HTR-8/SVneo (cell line): Measurements from ENCODE around the gene PSORS1C1.

Experiments
- DNase-seq: peaks from one replicate; pipeline ENCODE4 v3.0.0; 2011; ENCODE audit warnings: low spot score, mixed read lengths; ENCODE audit not compliant: insufficient read length
- FAIRE-seq: peaks from 2 replicates; lab custom pipeline; 2011; peaks lifted over from hg19 to GRCh38; lab: Jason Lieb, UNC

PSORS1C1 gene

DNA sequence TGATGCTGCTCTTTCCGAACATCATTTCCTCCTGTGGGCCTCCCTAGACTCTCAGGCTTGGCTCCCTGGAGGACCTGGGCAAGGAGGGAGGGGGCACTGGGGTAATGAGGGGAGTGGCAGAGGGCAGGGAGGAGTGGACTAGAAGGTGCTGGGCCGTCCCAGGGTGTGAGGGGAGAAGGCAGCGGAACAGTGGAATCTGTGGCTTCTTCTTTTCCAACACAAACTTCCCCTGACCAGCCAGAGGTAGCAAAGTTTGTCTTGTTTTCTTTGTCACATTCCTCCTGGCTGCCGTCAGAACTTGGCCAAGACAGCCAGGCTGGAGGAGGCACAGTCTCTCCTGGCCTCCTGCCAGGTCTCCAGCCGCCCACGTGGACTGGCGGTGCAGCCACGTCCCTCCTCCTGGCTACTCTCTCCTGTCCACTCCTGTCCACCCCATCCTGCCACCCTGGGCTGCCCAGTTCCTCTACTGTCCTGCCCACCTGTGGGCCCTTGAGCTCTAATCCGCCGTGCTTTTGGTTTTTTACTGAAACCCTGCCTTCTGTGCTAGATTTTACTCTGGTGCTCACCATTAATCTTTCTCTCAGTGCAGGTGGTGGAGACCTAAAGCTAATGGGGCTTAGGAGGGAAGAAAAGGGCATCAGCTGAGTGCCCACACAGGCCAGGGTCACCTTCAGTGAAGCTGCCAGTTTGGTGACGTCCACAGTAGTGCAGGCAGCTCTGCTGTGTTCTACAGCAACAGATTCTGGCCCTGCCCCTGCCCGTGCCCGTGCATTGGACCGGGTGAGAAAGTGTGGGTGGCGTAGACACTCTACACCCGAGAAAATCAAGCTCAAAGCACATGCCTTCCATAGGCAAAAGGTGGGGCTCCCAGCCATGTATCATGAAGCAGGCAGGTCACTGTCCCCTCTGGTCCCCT, 8.4 kb downstream of the PSORS1C1 start:
- FAIRE-seq, result peak; percentile 97
- peak; percentile 92 for DNase-seq

DNA sequence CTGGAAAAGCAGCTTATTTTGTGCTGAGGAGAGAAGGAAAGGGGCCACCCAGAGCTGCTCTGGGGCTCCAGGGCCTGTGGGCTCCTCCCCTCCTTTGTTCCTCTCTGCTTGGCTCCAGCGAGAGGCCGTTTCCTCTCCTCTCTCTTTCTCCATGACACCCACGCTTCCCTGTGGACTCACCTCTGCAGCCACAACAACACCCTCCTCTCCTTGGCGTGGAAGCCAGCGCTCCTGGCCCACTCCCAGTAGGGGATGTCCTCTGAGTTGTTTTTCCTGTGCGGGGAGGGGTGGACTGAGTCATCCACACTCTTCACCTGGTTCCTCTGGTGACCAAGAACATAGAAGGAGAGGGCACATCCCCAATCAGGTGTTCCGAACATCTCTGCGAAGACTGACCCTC, 10.6 kb downstream of the PSORS1C1 start:
- DNase-seq (no peak), FAIRE-seq (no peak)

DNA sequence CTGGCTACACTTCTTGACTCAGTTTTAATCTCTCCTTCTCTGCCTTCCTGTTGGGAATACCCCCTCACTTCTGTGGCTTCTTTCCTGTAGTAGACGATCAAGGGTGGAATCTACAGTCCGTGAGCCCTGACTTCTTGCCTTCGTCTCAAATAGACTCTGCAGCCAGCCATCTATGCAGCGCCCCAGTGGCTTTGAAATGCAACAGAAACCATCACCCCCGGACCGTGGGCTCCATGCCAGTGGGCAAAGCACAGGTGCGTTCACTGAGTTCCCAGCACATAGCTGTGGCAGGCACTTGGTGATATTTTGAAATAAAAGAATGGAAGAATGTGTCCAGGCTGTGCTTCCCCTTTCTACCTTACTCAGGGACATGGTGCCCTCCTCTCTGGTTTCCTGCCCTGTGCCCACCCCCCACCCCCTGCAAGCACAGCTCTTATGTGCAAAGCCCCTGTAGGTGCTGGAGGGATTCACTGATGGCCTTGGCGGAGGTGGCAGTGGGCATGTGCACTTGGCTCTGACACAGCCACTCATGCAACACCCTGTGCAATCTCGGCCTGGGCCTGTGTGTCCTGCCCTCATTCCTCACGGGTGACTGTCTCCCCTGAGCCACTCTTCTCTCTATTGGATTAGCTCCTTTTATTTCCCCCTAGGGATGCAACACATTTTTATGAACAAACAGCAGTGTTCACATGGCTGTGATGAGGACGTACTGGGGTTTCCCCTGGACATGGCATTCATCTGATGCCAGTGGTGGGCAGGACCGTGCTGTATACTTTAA, 11.2 kb downstream of the PSORS1C1 start:
- FAIRE-seq (no peak), DNase-seq (no peak)

DNA sequence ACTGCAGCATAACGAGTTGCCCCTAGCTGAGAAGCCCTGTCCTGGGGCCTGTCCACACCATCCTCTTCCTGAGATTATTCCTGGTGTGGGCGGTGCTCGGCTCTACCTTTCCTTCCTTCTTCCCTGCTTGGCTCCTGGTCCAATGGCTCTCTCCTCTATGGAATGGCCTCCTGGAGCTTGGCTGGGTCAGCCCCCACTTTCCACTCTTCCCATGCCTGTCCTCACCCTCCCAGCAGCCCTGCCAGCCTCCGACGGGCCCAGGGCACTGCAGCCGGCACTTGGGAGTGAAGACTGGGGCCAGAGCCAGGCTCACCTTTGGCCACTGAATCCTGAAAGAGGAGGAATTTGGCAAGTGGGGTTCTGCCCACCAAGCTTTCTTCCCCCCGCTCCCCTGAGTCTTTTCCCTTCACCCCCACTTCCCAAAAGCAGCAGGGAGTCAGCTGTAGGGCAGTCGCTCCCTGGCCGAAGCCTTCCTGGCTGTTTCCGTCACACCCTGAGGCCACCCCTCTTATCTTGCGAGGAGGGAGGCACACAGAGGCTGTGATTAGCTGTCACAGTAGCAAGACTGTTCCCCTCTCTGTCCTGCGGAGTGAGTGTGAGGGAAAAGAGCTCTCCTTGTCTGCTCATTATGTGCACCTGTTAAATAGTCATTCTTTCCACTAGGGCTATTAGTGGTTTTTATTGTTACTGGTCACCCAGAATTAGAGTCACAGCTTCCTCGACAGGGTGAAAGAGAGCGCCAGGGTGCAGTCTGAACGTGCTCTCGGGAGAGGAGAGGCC, 12.0 kb downstream of the PSORS1C1 start:
- DNase-seq, result no peak

DNA sequence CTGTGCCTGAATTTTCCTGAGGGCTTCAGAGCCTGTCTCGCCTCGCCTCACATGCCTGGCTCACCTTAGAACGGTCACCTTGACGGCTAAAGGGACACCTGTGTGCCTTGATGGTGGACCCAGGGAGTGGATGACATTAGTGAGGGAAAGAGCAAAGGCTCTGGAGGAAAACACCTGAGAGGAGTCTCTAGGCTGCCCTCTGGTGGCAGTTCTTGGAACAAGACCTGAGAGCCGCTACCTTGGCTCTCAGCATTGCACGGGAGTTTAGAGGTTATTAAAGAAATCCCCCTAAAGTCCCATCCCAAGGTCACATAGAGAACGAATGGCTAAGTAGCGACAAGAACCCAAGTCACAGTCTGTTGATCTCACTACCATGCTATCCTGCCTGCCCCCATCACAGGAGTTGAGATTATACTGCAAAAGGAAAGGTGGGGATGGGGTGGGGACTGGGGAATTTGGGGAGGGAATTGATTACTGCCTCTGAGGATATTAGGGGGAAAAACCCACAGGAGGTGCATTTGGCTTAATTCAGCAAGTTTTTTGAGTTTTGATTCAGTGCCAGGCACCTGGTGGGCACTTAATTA, 13.6 kb downstream of the PSORS1C1 start:
- peak; percentile 64 for DNase-seq
- no peak for FAIRE-seq

More for the DNA sequence above, 12.0 kb downstream of the PSORS1C1 start:
- FAIRE-seq, result no peak

GRCh38 chr6:31129130-31129529, 14.5 kb downstream of the PSORS1C1 start:
- no peak for FAIRE-seq

GRCh38 chr6:31130751-31131150, 16.2 kb downstream of the PSORS1C1 start:
- DNase-seq (no peak), FAIRE-seq (no peak)

More at GRCh38 chr6:31129130-31129529, 14.5 kb downstream of the PSORS1C1 start:
- DNase-seq, result no peak

DNA sequence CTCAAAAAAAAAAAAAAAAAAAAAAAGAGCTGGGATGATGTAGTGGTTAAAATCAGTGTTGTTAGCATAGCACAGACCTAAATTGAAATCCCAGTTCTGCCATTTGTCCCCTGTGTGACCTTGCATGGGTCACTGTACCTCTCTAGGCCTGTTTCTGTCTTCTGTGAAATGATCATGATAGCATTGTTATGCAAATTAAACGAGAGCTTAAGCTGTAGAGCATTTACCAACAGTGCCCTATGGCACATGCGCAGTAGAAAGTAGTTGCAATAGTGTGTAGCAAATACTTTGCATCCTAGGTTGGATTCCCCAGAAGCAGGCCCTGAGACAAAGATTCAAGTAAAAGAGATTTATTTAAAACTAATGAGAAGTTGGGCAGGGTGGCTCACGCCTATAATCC, 17.0 kb downstream of the PSORS1C1 start:
- DNase-seq (no peak), FAIRE-seq (no peak)

DNA sequence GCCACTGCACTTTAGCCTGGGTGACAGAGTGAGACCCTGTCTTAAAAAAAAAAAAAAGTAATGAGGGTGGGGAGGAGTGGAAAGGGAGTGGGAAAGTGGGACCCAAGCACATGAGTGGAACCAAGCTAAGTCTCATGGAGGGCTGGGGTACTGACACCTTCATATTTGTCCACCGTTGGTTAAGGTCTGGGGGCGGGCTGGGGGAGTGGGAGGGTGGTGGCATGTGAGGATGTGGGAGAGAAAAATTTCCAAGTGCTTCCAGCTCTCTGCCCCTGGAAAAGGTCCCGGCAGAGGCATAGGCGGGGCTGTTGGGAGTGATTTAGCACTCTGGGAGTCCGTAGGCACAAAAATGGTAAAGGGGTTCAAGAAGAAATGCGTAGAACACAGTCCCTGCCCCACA, 18.2 kb downstream of the PSORS1C1 start:
- no peak for FAIRE-seq
- no peak for DNase-seq

- no peak for FAIRE-seq
- no peak for DNase-seq
Observed at GRCh38 chr6:31135710-31136109, 21.1 kb downstream of the PSORS1C1 start.

- no peak for DNase-seq
- FAIRE-seq, result no peak
Observed at GRCh38 chr6:31138982-31139381, 24.4 kb downstream of the PSORS1C1 start, which contains the start of gene PSORS1C2. Gene PSORS1C2 (minus strand): TSS chr6:31139066. CDS start chr6:31139026, 40 bp downstream.

GRCh38 chr6:31139599-31139998, 25.0 kb downstream of the PSORS1C1 start:
- no peak for FAIRE-seq
- DNase-seq, result peak; percentile 34

DNA sequence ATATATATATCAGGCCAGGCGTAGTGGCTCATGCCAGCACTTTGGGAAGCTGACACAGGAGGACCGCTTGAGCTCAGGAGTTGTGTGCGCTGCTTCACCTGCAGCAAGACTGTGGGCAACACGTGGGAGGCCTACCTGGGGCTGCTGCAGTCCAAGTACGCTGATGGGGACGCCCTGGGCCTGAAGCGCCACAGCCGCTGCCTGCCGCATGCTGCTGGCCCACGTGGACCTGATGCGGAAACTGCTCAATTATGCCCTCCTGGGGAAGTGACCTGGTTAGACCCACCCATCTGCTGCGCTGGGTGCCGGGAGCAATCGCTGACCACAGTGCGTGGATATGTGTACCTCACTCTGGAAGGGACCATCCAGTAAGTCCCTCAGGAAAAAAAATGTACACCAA, 26.0 kb downstream of the PSORS1C1 start:
- DNase-seq, result no peak
- FAIRE-seq, result no peak

- DNase-seq (no peak), FAIRE-seq (no peak)
Observed at GRCh38 chr6:31142361-31142761, 27.8 kb downstream of the PSORS1C1 start.

- DNase-seq (peak; percentile 42), FAIRE-seq (no peak)
Observed at GRCh38 chr6:31143148-31143547, 28.5 kb downstream of the PSORS1C1 start.

DNA sequence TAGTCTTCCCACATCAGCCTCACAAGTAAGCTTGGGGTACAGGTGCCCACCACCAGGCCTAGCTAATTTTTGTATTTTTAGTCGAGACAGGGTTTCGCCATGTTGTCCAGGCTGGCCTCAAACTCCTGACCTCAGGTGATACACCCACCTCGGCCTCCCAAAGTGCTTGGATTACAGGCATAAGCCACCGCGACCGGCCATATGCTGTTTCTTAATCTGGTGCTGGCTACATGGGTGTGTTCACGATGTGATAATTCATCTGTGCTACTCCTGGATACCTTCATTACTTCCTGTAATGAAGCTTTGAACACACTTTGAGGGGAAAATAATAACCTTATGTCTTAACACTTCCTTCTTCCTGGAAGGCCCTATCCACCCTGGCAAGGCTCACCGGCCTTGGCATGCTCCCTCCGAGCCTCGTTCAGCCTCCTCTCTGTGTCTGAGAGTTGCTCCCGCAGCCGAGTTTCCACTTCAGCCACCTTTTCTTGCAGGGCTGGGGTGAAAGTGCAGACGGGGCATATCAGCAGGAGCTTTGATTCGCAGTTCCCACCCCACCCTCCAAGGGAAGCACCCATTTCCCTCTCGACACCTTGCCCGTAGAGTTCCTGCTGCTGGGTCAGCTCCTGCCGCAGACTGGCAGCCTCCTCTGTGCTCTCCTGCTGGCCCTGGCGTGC, 29.8 kb downstream of the PSORS1C1 start:
- DNase-seq (no peak), FAIRE-seq (no peak)

- no peak for FAIRE-seq
- DNase-seq, result no peak
Observed at GRCh38 chr6:31144970-31145340, 30.4 kb downstream of the PSORS1C1 start.

- DNase-seq, result no peak
- no peak for FAIRE-seq
Observed at GRCh38 chr6:31145386-31145785, 30.8 kb downstream of the PSORS1C1 start.

- FAIRE-seq (no peak), DNase-seq (no peak)
Observed at GRCh38 chr6:31149827-31150447, 35.3 kb downstream of the PSORS1C1 start.
